IgD-negative memory B cell (primary cell): Measurements from ENCODE around the gene RAI14. TPM values are rescaled to one million over a fixed set of nuclear protein-coding genes. Genes with fewer than 3 reads are reported as not detected.

Experiments used
- H3K27ac Mint-ChIP-seq, 3 donors: one replicate each; pipeline ENCODE4 v1.8.0; 2020 to 2022; ENCODE audit warnings: mild to moderate bottlenecking in 3 of 3, mixed read lengths in 3 of 3, moderate library complexity in 1 of 3
- H3K27me3 Mint-ChIP-seq: one replicate; pipeline ENCODE4 v1.8.0; 2021; ENCODE audit warnings: mixed read lengths
- H3K36me3 Mint-ChIP-seq: one replicate; pipeline ENCODE4 v1.8.0; 2020; ENCODE audit warnings: mild to moderate bottlenecking, mixed read lengths
- H3K4me1 Mint-ChIP-seq, 3 donors: one replicate each; pipeline ENCODE4 v1.8.0; 2020 to 2022; ENCODE audit warnings: mixed read lengths in 3 of 3, mild to moderate bottlenecking in 1 of 3
- H3K4me3 Mint-ChIP-seq, 4 donors: one replicate each; pipeline ENCODE4 v1.8.0; 2020 to 2022; ENCODE audit warnings: mild to moderate bottlenecking in 4 of 4, mixed read lengths in 4 of 4, moderate library complexity in 3 of 4
- H3K9me3 Mint-ChIP-seq, 3 donors: one replicate each; pipeline ENCODE4 v1.8.0; 2020 to 2021; ENCODE audit warnings: mixed read lengths in 3 of 3, mild to moderate bottlenecking in 1 of 3
- polyA plus RNA-seq: library from polyadenylated mRNA; unstranded; fragments of 300-500 nt; fragmentation: Illumina TruSeq; gene quantifications from one replicate; pipeline ENCODE4 v1.2.3, GENCODE V29; 2021

RAI14 gene
- polyA plus RNA-seq, 1 donor from 2014 or later, result 1.2 TPM

DNA sequence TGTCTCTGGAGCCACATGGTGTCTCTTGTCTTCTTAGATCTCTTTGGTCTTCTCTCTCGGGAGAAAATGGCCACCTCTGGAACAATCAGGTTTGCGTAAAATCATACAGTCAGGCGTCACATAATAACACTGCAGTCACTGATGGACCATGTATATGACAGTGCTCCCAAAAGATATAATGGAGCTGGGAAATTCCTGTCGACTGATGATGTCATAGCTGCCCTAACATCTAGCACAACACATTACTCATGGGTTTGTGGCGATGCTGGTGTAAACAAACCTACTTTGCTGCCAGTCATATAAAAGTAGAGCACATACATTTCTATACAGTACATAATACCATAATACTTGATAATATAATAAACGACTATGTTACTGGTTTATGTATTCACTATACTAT lies 30.1 kb upstream of the RAI14 start:
- H3K27me3 Mint-ChIP-seq, result no peaks in the 10 kb centered on the region
- peaks cover 0 to 12% (median 10%) of the 10 kb centered on the region in 3 donors for H3K9me3 Mint-ChIP-seq
- no peaks in the 10 kb centered on the region for H3K36me3 Mint-ChIP-seq
- H3K4me3 Mint-ChIP-seq, result no peak overlapping the region
- H3K27ac Mint-ChIP-seq, result no peak overlapping the region
- no peaks in the 10 kb centered on the region for H3K4me1 Mint-ChIP-seq

GRCh38 chr5:34626751-34627150 lies 29.4 kb upstream of the RAI14 start:
- no peak overlapping the region for H3K4me3 Mint-ChIP-seq
- no peaks in the 10 kb centered on the region for H3K27me3 Mint-ChIP-seq
- no peak overlapping the region for H3K27ac Mint-ChIP-seq
- H3K9me3 Mint-ChIP-seq, result peaks cover 0 to 19% (median 16%) of the 10 kb centered on the region in 3 donors
- no peaks in the 10 kb centered on the region for H3K36me3 Mint-ChIP-seq
- H3K4me1 Mint-ChIP-seq, result no peaks in the 10 kb centered on the region

GRCh38 chr5:34627794-34628193 lies 28.3 kb upstream of the RAI14 start:
- H3K4me1 Mint-ChIP-seq, result no peaks in the 10 kb centered on the region
- H3K9me3 Mint-ChIP-seq, result peaks cover 0 to 19% (median 15%) of the 10 kb centered on the region in 3 donors
- no peaks in the 10 kb centered on the region for H3K27me3 Mint-ChIP-seq
- H3K36me3 Mint-ChIP-seq, result no peaks in the 10 kb centered on the region
- H3K4me3 Mint-ChIP-seq, result no peak overlapping the region
- H3K27ac Mint-ChIP-seq, result no peak overlapping the region

DNA sequence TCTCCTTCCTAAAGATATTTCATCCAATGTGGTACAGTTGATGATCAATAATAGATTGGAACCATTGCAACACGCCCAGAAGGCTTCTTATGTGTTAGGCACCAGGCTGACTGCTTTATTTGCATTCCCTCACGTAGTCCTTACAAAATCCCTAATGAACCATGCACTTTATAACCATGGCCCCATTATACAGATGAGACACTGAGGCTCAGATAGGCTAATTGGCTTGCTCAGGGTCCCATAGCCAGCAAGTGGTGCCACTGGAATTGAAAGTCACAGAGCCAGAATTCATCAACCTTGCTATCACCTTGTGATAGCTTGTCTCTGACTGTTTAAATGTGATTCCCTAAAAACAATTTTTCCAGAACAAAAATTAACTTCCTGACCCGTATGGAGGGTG lies 27.8 kb upstream of the RAI14 start:
- Mint-ChIP-seq H3K4me3 (no peak overlapping the region), H3K4me1 (no peaks in the 10 kb centered on the region), H3K9me3 (peaks cover 0 to 23% (median 15%) of the 10 kb centered on the region in 3 donors), H3K27me3 (no peaks in the 10 kb centered on the region), H3K36me3 (no peaks in the 10 kb centered on the region), H3K27ac (no peak overlapping the region)

GRCh38 chr5:34630596-34630995 lies 25.5 kb upstream of the RAI14 start:
- no peak overlapping the region for H3K4me3 Mint-ChIP-seq
- H3K27ac Mint-ChIP-seq, result no peak overlapping the region
- H3K4me1 Mint-ChIP-seq, result no peaks in the 10 kb centered on the region
- H3K36me3 Mint-ChIP-seq, result no peaks in the 10 kb centered on the region
- no peaks in the 10 kb centered on the region for H3K27me3 Mint-ChIP-seq
- peaks cover 0 to 23% (median 14%) of the 10 kb centered on the region in 3 donors for H3K9me3 Mint-ChIP-seq

DNA sequence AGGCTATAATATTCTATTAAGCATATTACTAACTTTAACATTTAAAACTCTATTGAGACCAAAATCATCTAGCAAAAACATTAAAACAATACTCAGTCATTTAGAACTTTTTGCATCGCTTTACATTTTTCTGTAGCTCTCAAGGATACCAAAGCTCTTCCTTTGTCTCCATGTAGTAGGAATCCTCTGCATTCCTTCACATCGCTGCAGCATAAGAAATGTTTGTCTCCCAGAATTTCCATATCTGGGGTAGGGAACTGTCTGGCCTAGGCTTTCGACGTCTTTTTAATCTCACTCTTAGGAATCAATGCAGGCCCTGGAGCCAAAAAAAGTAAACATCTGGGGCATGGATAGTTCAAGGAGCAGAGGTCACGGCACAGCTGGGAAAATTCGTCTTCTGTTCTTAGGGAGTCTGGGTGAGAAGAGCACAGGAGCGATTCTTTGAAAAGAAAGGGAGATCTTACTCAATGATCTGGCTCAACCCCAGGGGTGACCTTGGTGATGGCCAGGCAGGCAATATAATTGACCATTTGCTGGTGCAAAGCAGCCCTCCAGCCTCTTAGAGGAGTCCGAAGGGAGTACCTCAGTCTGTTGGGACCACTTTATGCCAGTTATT lies 23.2 kb upstream of the RAI14 start:
- Mint-ChIP-seq H3K9me3 (peaks cover 4 to 23% (median 14%) of the 10 kb centered on the region in 3 donors), H3K4me3 (no peak overlapping the region), H3K27ac (no peak overlapping the region), H3K4me1 (no peaks in the 10 kb centered on the region), H3K27me3 (peaks cover 5% of the 10 kb centered on the region), H3K36me3 (no peaks in the 10 kb centered on the region)

DNA sequence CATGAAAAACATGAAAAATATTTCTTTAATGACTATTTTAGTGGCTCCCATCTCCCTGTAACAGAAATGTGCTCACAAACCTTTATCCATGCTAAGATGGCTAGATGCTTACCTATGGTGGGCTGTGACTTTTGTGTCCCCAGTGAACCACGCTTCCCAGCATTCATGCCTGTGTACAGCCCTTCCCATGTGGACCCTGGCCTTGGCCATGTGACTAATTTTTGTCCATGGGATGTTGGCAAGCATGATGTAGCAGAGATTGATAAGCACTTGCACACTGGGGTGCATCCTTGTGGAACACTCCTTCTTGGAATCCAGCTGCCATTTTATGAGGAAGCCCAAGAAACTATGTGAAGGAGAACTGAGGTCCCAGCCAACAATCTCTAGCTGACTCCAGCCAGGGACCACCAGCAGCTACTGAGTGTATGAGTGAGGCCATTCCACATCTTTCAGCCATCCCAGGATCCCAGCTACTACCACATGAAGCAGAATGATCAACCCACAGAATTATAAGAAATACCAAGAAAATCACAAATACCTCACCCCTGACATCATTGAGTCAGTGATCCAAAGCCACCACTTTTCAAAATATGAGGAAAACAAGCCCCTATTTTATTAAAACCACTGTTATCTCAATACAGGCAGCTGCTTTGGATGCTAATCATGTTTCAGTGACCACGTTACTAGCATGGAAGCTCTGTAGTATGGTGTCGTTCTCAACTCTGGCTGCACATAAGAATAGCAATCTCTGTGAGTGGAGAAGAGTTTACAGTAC lies 16.1 kb upstream of the RAI14 start:
- no peak overlapping the region for H3K4me3 Mint-ChIP-seq
- H3K27me3 Mint-ChIP-seq, result peaks cover 5% of the 10 kb centered on the region
- peak overlapping the region in 1 of 3 donors; percentile 5 for H3K27ac Mint-ChIP-seq

DNA sequence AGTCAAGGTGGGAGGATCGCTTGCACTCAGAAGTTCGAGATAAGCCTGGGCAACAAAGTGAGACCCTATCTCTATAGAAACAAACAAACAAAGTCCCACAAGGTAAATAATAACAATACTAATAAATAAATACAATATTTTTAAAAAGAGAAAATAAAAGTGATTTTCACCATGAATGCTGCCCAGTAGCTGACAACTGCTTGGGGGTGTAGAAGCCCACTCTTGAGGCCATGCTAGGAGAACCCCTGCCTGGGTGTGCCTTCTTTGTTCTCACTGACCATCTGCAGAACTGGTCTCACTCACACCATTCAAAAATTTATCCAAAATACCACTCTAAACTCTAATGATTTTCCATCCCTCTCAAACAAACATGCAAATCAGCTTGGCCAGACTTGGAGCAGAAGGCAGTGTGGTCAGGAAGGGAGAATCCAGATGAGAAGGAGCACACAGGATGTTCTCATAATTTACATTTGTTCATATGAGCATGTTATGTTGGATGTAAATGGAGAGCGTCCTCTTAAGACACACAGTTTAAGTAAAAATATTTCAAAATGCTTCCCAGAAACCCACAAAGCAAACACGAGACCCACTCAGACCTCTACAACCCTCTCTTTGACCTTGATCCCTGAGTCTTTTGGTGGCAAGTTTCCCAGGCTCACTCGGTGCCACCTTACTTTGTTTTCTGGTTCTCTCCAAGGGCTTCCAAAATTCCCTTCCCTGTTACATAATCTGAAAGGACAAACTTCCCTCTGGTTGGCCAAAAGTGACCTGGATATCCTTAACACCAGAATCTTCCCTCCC lies 7.9 kb upstream of the RAI14 start:
- Mint-ChIP-seq H3K27me3 (peaks cover 26% of the 10 kb centered on the region), H3K9me3 (no peaks in the 10 kb centered on the region), H3K27ac (no peak overlapping the region), H3K4me3 (peak overlapping the region in 1 of 4 donors; percentile 75), H3K4me1 (no peaks in the 10 kb centered on the region), H3K36me3 (no peaks in the 10 kb centered on the region)

More for the DNA sequence above, 16.1 kb upstream of the RAI14 start:
- Mint-ChIP-seq H3K9me3 (peaks cover 0 to 4% (median 2%) of the 10 kb centered on the region in 3 donors), H3K4me1 (peaks cover 3 to 5% (median 4%) of the 10 kb centered on the region in 3 donors), H3K36me3 (no peaks in the 10 kb centered on the region)

DNA sequence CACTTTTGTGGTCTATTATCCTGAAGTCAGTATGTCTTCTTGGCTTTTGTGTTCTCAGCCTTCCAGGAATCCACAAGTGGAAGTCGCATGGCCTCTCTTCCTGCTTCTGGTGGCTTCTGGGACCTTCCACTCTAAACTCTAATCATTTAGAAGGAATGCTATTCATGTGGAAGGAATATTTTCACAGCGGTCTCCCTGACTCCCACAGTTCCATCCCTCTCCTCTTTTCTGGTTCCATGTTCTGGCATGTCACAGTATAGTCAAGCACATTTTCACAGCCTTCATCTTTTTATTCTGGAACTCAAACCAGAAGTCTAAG lies 7.3 kb upstream of the RAI14 start:
- H3K36me3 Mint-ChIP-seq, result no peaks in the 10 kb centered on the region
- H3K4me1 Mint-ChIP-seq, result no peaks in the 10 kb centered on the region
- no peak overlapping the region for H3K4me3 Mint-ChIP-seq
- peaks cover 30% of the 10 kb centered on the region for H3K27me3 Mint-ChIP-seq
- no peak overlapping the region for H3K27ac Mint-ChIP-seq
- no peaks in the 10 kb centered on the region for H3K9me3 Mint-ChIP-seq

GRCh38 chr5:34651791-34652190 lies 4.3 kb upstream of the RAI14 start:
- Mint-ChIP-seq H3K27me3 (peaks cover 37% of the 10 kb centered on the region), H3K4me3 (no peak overlapping the region), H3K4me1 (peaks cover 10 to 14% (median 11%) of the 10 kb centered on the region in 3 donors), H3K27ac (no peak overlapping the region), H3K9me3 (no peaks in the 10 kb centered on the region), H3K36me3 (no peaks in the 10 kb centered on the region)

- no peaks in the 10 kb centered on the region for H3K9me3 Mint-ChIP-seq
Observed at GRCh38 chr5:34652466-34652865, 3.7 kb upstream of the RAI14 start.

DNA sequence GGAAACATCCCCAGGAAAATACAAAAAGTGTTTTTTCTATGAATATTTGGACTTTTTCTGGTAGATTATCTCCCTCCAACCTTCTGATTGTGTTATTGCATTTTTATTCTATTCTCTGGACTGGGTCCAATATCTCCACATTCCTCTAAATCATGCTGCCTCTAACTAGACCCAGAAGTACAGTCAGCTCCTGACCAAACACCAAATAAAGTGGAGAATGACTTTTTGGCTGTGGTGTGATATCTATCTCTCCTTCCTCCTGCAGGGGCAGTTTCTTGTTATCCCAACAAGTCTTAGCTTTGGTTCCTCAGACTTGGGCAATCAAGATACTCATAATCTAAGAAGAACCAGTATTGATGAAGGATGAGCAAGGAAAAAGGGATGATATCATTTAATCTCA lies 3.2 kb upstream of the RAI14 start:
- Mint-ChIP-seq H3K4me3 (no peak overlapping the region), H3K36me3 (no peaks in the 10 kb centered on the region), H3K9me3 (no peaks in the 10 kb centered on the region), H3K27me3 (peaks cover 46% of the 10 kb centered on the region), H3K4me1 (peaks cover 15 to 18% (median 16%) of the 10 kb centered on the region in 3 donors), H3K27ac (no peak overlapping the region)

More at GRCh38 chr5:34652466-34652865, 3.7 kb upstream of the RAI14 start:
- no peak overlapping the region for H3K4me3 Mint-ChIP-seq
- peaks cover 41% of the 10 kb centered on the region for H3K27me3 Mint-ChIP-seq
- H3K36me3 Mint-ChIP-seq, result no peaks in the 10 kb centered on the region
- H3K4me1 Mint-ChIP-seq, result peaks cover 11 to 14% (median 11%) of the 10 kb centered on the region in 3 donors
- H3K27ac Mint-ChIP-seq, result no peak overlapping the region

DNA sequence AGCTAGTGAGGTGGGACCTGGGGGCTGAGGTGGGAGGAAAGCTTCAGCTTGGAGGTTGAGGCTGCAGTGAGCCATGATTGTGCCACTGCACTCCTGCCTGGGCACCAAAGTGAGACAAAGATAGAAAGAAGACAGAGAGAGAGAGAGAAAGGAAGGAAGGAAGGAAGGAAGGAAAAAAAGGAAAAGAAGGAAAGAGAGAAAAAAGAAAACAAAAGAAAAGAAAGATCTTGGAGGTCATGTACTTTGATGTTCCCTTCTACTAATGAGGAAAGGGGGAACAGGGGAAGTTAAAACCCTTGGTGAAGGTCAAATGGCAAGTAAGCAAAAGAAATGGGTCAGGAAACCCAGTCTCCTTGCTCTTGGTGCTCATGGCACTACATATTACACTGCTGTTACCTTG lies 2.4 kb upstream of the RAI14 start:
- Mint-ChIP-seq H3K9me3 (no peaks in the 10 kb centered on the region), H3K36me3 (no peaks in the 10 kb centered on the region), H3K4me3 (peak overlapping the region in 1 of 4 donors; percentile 94), H3K4me1 (peaks cover 16 to 19% (median 16%) of the 10 kb centered on the region in 3 donors), H3K27ac (no peak overlapping the region), H3K27me3 (peaks cover 46% of the 10 kb centered on the region)

- Mint-ChIP-seq H3K27me3 (peaks cover 45% of the 10 kb centered on the region), H3K27ac (peak overlapping the region in 2 of 3 donors; percentile 10 to 19), H3K36me3 (peaks cover 2% of the 10 kb centered on the region), H3K4me1 (peaks cover 16 to 19% (median 16%) of the 10 kb centered on the region in 3 donors), H3K4me3 (peak overlapping the region; percentile 85 to 96 (median 92)), H3K9me3 (no peaks in the 10 kb centered on the region)
Observed at GRCh38 chr5:34655354-34655991, 655 bp upstream of the RAI14 start.
